Small intestine (tissue), 7 donors: ENCODE measurements around the gene PCAT6. TPM values are rescaled to one million over a fixed set of nuclear protein-coding genes. Genes with fewer than 3 reads are reported as not detected.
"Not testable (repeated sequence)": the region's sequence is repeated elsewhere in the genome, so short reads cannot be mapped to it uniquely, and the experiment has no call there.

Experiments used
- DNase-seq, 2 donors: peaks; one replicate each; pipeline versions ENCODE4 v3.0.0 to v3.0.0-alpha.2; 2013
- FAIRE-seq: peaks from 2 replicates; lab custom pipeline; 2012; peaks lifted over from hg19 to GRCh38; lab: Jason Lieb, UNC
- H3K27ac ChIP-seq, 3 donors: one replicate each; pipeline ENCODE4 v1.5.1; 2013; ENCODE audit warnings: low read length in 2 of 3, mild to moderate bottlenecking in 2 of 3, control low read depth in 1 of 3, inconsistent platforms in 1 of 3, low read depth in 1 of 3, moderate library complexity in 1 of 3
- H3K27me3 ChIP-seq, 3 donors: one replicate each; pipeline ENCODE4 v1.6.1; 2013; ENCODE audit warnings: low read length in 3 of 3, inconsistent platforms in 1 of 3; ENCODE audit not compliant: control insufficient read depth in 3 of 3, insufficient read depth in 3 of 3
- H3K36me3 ChIP-seq, 3 donors: one replicate each; pipeline ENCODE4 v1.6.1; 2013; ENCODE audit warnings: low read length in 3 of 3, inconsistent platforms in 1 of 3, low read depth in 1 of 3, mild to moderate bottlenecking in 1 of 3, moderate library complexity in 1 of 3; ENCODE audit not compliant: control insufficient read depth in 3 of 3, insufficient read depth in 2 of 3
- H3K4me1 ChIP-seq, 3 donors: one replicate each; pipeline ENCODE4 v1.6.1; 2013; ENCODE audit warnings: low read length in 2 of 3, inconsistent platforms in 1 of 3, low read depth in 1 of 3, mild to moderate bottlenecking in 1 of 3, moderate library complexity in 1 of 3; ENCODE audit not compliant: control insufficient read depth in 3 of 3, insufficient read depth in 2 of 3
- H3K4me3 ChIP-seq, 3 donors: one replicate each; pipeline ENCODE4 v1.5.1; 2013; ENCODE audit warnings: low read length in 3 of 3, control low read depth in 1 of 3, inconsistent platforms in 1 of 3, low read depth in 1 of 3, mild to moderate bottlenecking in 1 of 3, moderate library complexity in 1 of 3
- H3K9me3 ChIP-seq, 2 donors: one replicate each; pipeline ENCODE4 v1.6.1; 2013; ENCODE audit warnings: low read depth in 1 of 2, low read length in 1 of 2; ENCODE audit not compliant: control insufficient read depth in 2 of 2, insufficient read depth in 1 of 2
- WGBS, 3 donors: extraction: QIAGEN DNeasy Blood & Tissue Kit; methylation state at CpG; one replicate each; pipeline ENCODE4 v1.1.7; 2013; 5-methylcytosine and 5-hydroxymethylcytosine counted together
- polyA plus RNA-seq, 4 donors: library from polyadenylated mRNA; stranded (reverse) in 3 of 4; unstranded in 1 of 4; fragments of 200-250 nt in 3 of 4; fragments of 120-200 nt in 1 of 4; gene quantifications; one replicate each; pipeline versions ENCODE4 v1.2.1 to v1.2.3, GENCODE V29; 2013
- donor health status: healthy with polysubstance abuse.
- donor health status: control.
- donor health status: control.
- donor health status: Bipolar disorder and iron deficiency.
- donor health status: healthy.

The PCAT6 gene
- polyA plus RNA-seq, 4 donors: 1.2 to 2.1 (median 1.6) TPM

GRCh38 chr1:202810193-202810614 is 550 bp upstream of the PCAT6 start:
- Histone ChIP-seq H3K4me1 (peaks cover 0 to 29% (median 4%) of the 10 kb centered on the region in 3 donors), H3K27me3 (peaks cover 0 to 17% (median 0%) of the 10 kb centered on the region in 3 donors), H3K4me3 (peak overlapping the region; percentile 70 to 82 (median 70)), H3K9me3 (no peaks in the 10 kb centered on the region), H3K27ac (peak overlapping the region; percentile 58 to 84 (median 83)), H3K36me3 (no peaks in the 10 kb centered on the region)
- WGBS, 3 donors: 5 to 7% (median 6%) methylated on average over 13 of the region's 13 CpGs
- DNase-seq (no peak), FAIRE-seq (no peak)

- 6 to 8% (median 8%) methylated on average over 37 to 43 of the region's 43 CpGs for WGBS, 3 donors
- FAIRE-seq (no peak), DNase-seq (peak in 1 of 2 donors; percentile 63)
- H3K27ac ChIP-seq: peak overlapping the region in 2 of 3 donors; percentile 68 to 83
- H3K4me1 ChIP-seq: peaks cover 0 to 19% (median 4%) of the 10 kb centered on the region in 3 donors
- peaks cover 0 to 17% (median 0%) of the 10 kb centered on the region in 3 donors for H3K27me3 ChIP-seq
- H3K9me3 ChIP-seq: no peaks in the 10 kb centered on the region
- H3K36me3 ChIP-seq: no peaks in the 10 kb centered on the region
- H3K4me3 ChIP-seq: peak overlapping the region; percentile 70 to 82 (median 70)
Measured at GRCh38 chr1:202811296-202812175, 782 bp downstream of the PCAT6 start.

- Histone ChIP-seq H3K4me1 (peaks cover 0 to 19% (median 4%) of the 10 kb centered on the region in 3 donors), H3K36me3 (no peaks in the 10 kb centered on the region), H3K27ac (no peak overlapping the region), H3K4me3 (no peak overlapping the region), H3K9me3 (no peaks in the 10 kb centered on the region), H3K27me3 (peaks cover 0 to 17% (median 0%) of the 10 kb centered on the region in 3 donors)
- no peak for FAIRE-seq
- DNase-seq: peak; percentile 40 to 58
- 42 to 64% (median 47%) methylated on average over 9 of the region's 9 CpGs for WGBS, 3 donors
Measured at GRCh38 chr1:202812176-202813026, 1.6 kb downstream of the PCAT6 start.

- no peaks in the 10 kb centered on the region for H3K9me3 ChIP-seq
- no peak overlapping the region for H3K27ac ChIP-seq
- FAIRE-seq (no peak), DNase-seq (no peak)
- H3K4me1 ChIP-seq: peaks cover 0 to 11% (median 4%) of the 10 kb centered on the region in 3 donors
- H3K4me3 ChIP-seq: no peak overlapping the region
- peaks cover 0 to 13% (median 0%) of the 10 kb centered on the region in 3 donors for H3K27me3 ChIP-seq
- 31 to 69% (median 49%) methylated on average over 10 of the region's 10 CpGs for WGBS, 3 donors
- H3K36me3 ChIP-seq: no peaks in the 10 kb centered on the region
Measured at GRCh38 chr1:202815120-202815519, 4.4 kb downstream of the PCAT6 start.

GRCh38 chr1:202818819-202819218 is 8.1 kb downstream of the PCAT6 start:
- no peak for FAIRE-seq

GRCh38 chr1:202821467-202821866 is 10.7 kb downstream of the PCAT6 start:
- Histone ChIP-seq H3K9me3 (no peaks in the 10 kb centered on the region), H3K4me3 (no peak overlapping the region), H3K27ac (no peak overlapping the region), H3K36me3 (no peaks in the 10 kb centered on the region), H3K27me3 (no peaks in the 10 kb centered on the region), H3K4me1 (no peaks in the 10 kb centered on the region)
- 54 to 64% (median 59%) methylated on average over 2 of the region's 2 CpGs for WGBS, 3 donors
- DNase-seq: no peak
- FAIRE-seq: no peak

More at GRCh38 chr1:202818819-202819218, 8.1 kb downstream of the PCAT6 start:
- no peak for DNase-seq
- Histone ChIP-seq H3K36me3 (no peaks in the 10 kb centered on the region), H3K4me1 (no peaks in the 10 kb centered on the region), H3K9me3 (no peaks in the 10 kb centered on the region), H3K27me3 (no peaks in the 10 kb centered on the region), H3K27ac (no peak overlapping the region), H3K4me3 (no peak overlapping the region)
- WGBS, 3 donors: 16 to 70% (median 32%) methylated on average over 1 of the region's 1 CpG

GRCh38 chr1:202825748-202826147 is 15.0 kb downstream of the PCAT6 start:
- FAIRE-seq (no peak), DNase-seq (no peak)
- 88 to 96% (median 89%) methylated on average over 7 of the region's 7 CpGs for WGBS, 3 donors

GRCh38 chr1:202829223-202829622 is 18.5 kb downstream of the PCAT6 start:
- H3K4me1 ChIP-seq, H3K36me3 ChIP-seq, H3K27me3 ChIP-seq, FAIRE-seq, H3K27ac ChIP-seq, DNase-seq, H3K4me3 ChIP-seq, H3K9me3 ChIP-seq: not testable (repeated sequence)
- WGBS, 3 donors: 94 to 98% (median 96%) methylated on average over 9 of the region's 9 CpGs

More at GRCh38 chr1:202825748-202826147, 15.0 kb downstream of the PCAT6 start:
- Histone ChIP-seq H3K27ac (no peak overlapping the region), H3K27me3 (no peaks in the 10 kb centered on the region), H3K9me3 (no peaks in the 10 kb centered on the region), H3K4me1 (no peaks in the 10 kb centered on the region), H3K36me3 (no peaks in the 10 kb centered on the region), H3K4me3 (no peak overlapping the region)
